SJCRH30 (cell line): ENCODE measurements around the gene FADS1. TPM values are rescaled to one million over a fixed set of nuclear protein-coding genes. Genes with fewer than 3 reads are reported as not detected.

ENCODE experiments used
- total RNA-seq: library from RNA; depleted of rRNA; stranded (reverse); fragments of >200 nt; shearing (Covaris generic); gene quantifications from 2 replicates; pipeline ENCODE4 v1.2.3, GENCODE V29; 2014; rRNA removed

The FADS1 gene
- total RNA-seq, 1 experiment from 2014 or later: 105 TPM

Other genes starting within 250 kb of the FADS1 start
- 1.1 and 1.3 TPM in 2 replicates for gene SYT7, start 235.9 kb downstream of the FADS1 start, total RNA-seq
- gene DAGLA, start 136.6 kb downstream of the FADS1 start, total RNA-seq: 2.1 and 2.5 TPM in 2 replicates
- 0.02 and 0.05 TPM in 2 replicates for gene MYRF, start 64.4 kb downstream of the FADS1 start, total RNA-seq
- gene TMEM258, start 24.4 kb downstream of the FADS1 start, total RNA-seq: 95.5 and 123 TPM in 2 replicates
- 87.3 and 92.0 TPM in 2 replicates for gene FEN1, start 24.1 kb downstream of the FADS1 start, total RNA-seq
- gene FADS2, start 11.3 kb upstream of the FADS1 start, total RNA-seq: 13.3 and 14.2 TPM in 2 replicates
- gene FADS3, start 74.5 kb upstream of the FADS1 start, total RNA-seq: 40.5 and 42.1 TPM in 2 replicates
- 0.53 and 0.77 TPM in 2 replicates for gene RAB3IL1, start 100.6 kb upstream of the FADS1 start, total RNA-seq
- gene BEST1, start 133.3 kb upstream of the FADS1 start, total RNA-seq: 0.05 and 0.26 TPM in 2 replicates
- gene FTH1, start 150.6 kb upstream of the FADS1 start, total RNA-seq: 349 and 357 TPM in 2 replicates